H1 (cell line): Measurements from ENCODE around the gene LPP. TPM values are rescaled to one million over a fixed set of nuclear protein-coding genes. Genes with fewer than 3 reads are reported as not detected.

Source experiments
- ASH2L ChIP-seq: fragments of 200-600, 300-600 bp; sonication (generic); IDR thresholded peaks from one replicate; pipeline ENCODE4 v1.7.1; 2017; ENCODE audit warnings: low read length
- CHD2 ChIP-seq: IDR thresholded peaks from 2 replicates; pipeline ENCODE4 v1.6.1; 2012; ENCODE audit warnings: low read length, improper control_type of control experiment
- EZH2 ChIP-seq: fragments of 200-600 bp; sonication (generic); IDR thresholded peaks from 2 replicates; pipeline ENCODE4 v1.7.1; 2012; ENCODE audit warnings: low read depth, mild to moderate bottlenecking, moderate library complexity, low read length, inconsistent platforms; ENCODE audit not compliant: severe bottlenecking
- HDAC6 ChIP-seq: IDR thresholded peaks from one replicate; pipeline ENCODE4 v1.7.1; 2012; ENCODE audit warnings: low read depth, mild to moderate bottlenecking, inconsistent platforms, low read length, moderate library complexity
- SIRT6 ChIP-seq: IDR thresholded peaks from one replicate; pipeline ENCODE4 v1.7.1; 2012; ENCODE audit warnings: low read length, inconsistent platforms
- SP1 ChIP-seq: IDR thresholded peaks from 2 replicates; pipeline ENCODE4 v1.6.1; 2011; ENCODE audit warnings: low read depth, low read length
- TAF1 ChIP-seq: IDR thresholded peaks from 2 replicates; pipeline ENCODE4 v1.6.1; 2011; ENCODE audit warnings: mild to moderate bottlenecking, low read depth, low read length
- polyA plus RNA-seq, 7 experiments: library from polyadenylated mRNA; depleted of rRNA in 3 of 7; stranded (reverse) in 5 of 7; unstranded in 2 of 7; fragments of >200 nt in 5 of 7; fragments of 200-250 nt in 2 of 7; gene quantifications; 1 replicate in 5 of 7; 2 replicates in 1 of 7; 4 replicates in 1 of 7; pipeline versions ENCODE4 v1.2.1 to v1.2.3, GENCODE V29; 2011 to 2013; ENCODE audit warnings: missing spikeins in 2 of 7, mixed read lengths in 2 of 7
- total RNA-seq: library from RNA; stranded (reverse); fragmentation: NEBNext Ultra II Directional; extraction: Animal tissue kit (Norgen Biotek cat#: 25700); gene quantifications from 2 replicates; pipeline ENCODE4 v1.2.1, GENCODE V29; 2021

Gene LPP
- total and polyA plus RNA-seq, 2 of the 8 experiments (the other 6 are each of a cell fraction or from before 2014, with no cell fraction given): 10.0 to 53.3 TPM

DNA sequence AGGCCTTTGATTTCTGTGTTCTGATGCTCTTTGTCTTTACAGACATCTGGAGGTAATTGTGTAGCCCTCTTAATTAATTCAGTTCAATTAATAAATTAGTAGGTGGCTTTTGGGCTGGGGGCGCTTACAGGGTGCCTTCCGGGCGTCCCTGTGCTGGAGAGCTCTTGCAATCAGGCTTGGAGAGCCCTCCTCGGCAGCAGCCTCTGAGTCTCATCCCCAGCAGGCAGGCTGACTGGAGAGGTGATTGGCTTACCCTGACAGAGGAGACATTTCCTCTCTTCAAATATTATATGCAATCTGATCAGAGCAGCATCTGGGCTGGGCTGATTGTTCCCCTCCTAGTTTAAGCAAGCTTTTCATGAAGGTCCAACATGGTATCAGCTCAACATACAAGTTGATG, 250.7 kb downstream of the LPP start (continued):
- TF ChIP-seq EZH2 (no peak), TAF1 (no peak), HDAC6 (no peak), SIRT6 (no peak), CHD2 (no peak), ASH2L (no peak), SP1 (no peak)
